Measurements from ENCODE around the gene CRB1.
A peak's percentile ranks its signal among the peaks of the same experiment; 100 is the strongest.

Gene CRB1

GRCh38 chr1:197351821-197352440 lies 83.9 kb downstream of the CRB1 start:
- DNase-seq: no peak

GRCh38 chr1:197355248-197355995 lies 87.4 kb downstream of the CRB1 start:
- no peak for DNase-seq

- DNase-seq: peak; percentile 21 to 62
These were observed 88.9 kb downstream of the CRB1 start for GRCh38 chr1:197356723-197357533.

GRCh38 chr1:197358959-197359358 lies 90.9 kb downstream of the CRB1 start:
- no peak for DNase-seq

GRCh38 chr1:197360068-197360467 lies 92.0 kb downstream of the CRB1 start:
- no peak for DNase-seq

GRCh38 chr1:197362871-197363270 lies 94.8 kb downstream of the CRB1 start:
- DNase-seq: no peak

- no peak for DNase-seq
These were observed 95.8 kb downstream of the CRB1 start for GRCh38 chr1:197363855-197364254.

GRCh38 chr1:197366996-197367395 lies 98.9 kb downstream of the CRB1 start:
- DNase-seq: no peak

- DNase-seq: no peak
These were observed 99.6 kb downstream of the CRB1 start for GRCh38 chr1:197367627-197368026.

GRCh38 chr1:197374428-197374827 lies 106.4 kb downstream of the CRB1 start:
- DNase-seq: no peak

- DNase-seq: no peak
These were observed 116.4 kb downstream of the CRB1 start for GRCh38 chr1:197384471-197384870.

GRCh38 chr1:197388801-197389200 lies 120.7 kb downstream of the CRB1 start:
- no peak for DNase-seq

GRCh38 chr1:197390856-197391255 lies 122.8 kb downstream of the CRB1 start:
- no peak for DNase-seq

GRCh38 chr1:197391303-197392226 lies 123.5 kb downstream of the CRB1 start:
- no peak for DNase-seq

- no peak for DNase-seq
These were observed 124.5 kb downstream of the CRB1 start for GRCh38 chr1:197392541-197392940.

- DNase-seq: no peak
These were observed 125.1 kb downstream of the CRB1 start for GRCh38 chr1:197393105-197393504.

- no peak for DNase-seq
These were observed 125.7 kb downstream of the CRB1 start for GRCh38 chr1:197393772-197394171.

- DNase-seq: peak in 1 of 2 experiments; percentile 4
These were observed 127.0 kb downstream of the CRB1 start for GRCh38 chr1:197394831-197395608.

- no peak for DNase-seq
These were observed 129.8 kb downstream of the CRB1 start for GRCh38 chr1:197397895-197398294.

GRCh38 chr1:197399755-197400521 lies 131.9 kb downstream of the CRB1 start:
- peak; percentile 5 to 36 for DNase-seq

- no peak for DNase-seq
These were observed 132.5 kb downstream of the CRB1 start for GRCh38 chr1:197400522-197400902.
